SK-N-MC (cell line): ENCODE results near the gene EPAS1.

Source experiments
- EZH2 ChIP-seq: fragments of 200-600 bp; sonication (generic); IDR thresholded peaks from one replicate; pipeline ENCODE4 v1.6.1; 2017; ENCODE audit warnings: antibody characterized with exemption
- FOXP2 ChIP-seq: optimal IDR thresholded peaks from 2 replicates; pipeline ENCODE3; 2011; ENCODE audit warnings: mild to moderate bottlenecking, moderate library complexity; ENCODE audit not compliant: insufficient read depth; ENCODE audit errors: extremely low read length, control extremely low read depth
- POLR2AphosphoS5 ChIP-seq: IDR thresholded peaks from 2 replicates; pipeline ENCODE4 v1.6.1; 2012; ENCODE audit warnings: mild to moderate bottlenecking, low read depth, low read length, borderline replicate concordance

- TF ChIP-seq EZH2 (no peak), POLR2AphosphoS5 (no peak), FOXP2 (no peak)
Measured at GRCh38 chr2:46267616-46268015, 29.6 kb upstream of the EPAS1 start.
